GM19324 (cell line): Measurements from ENCODE around the gene LENG9.

Experiments used
- ATAC-seq: cut with Tn5 transposase; IDR thresholded peaks from one replicate; pipeline ENCODE4 v1.9.1; 2021; ENCODE audit warnings: mild to moderate bottlenecking, moderate library complexity; ENCODE audit not compliant: unreplicated experiment, low FRiP score

Gene LENG9

GRCh38 chr19:54424660-54425381 is 38.8 kb downstream of the LENG9 start:
- no peak for ATAC-seq

DNA sequence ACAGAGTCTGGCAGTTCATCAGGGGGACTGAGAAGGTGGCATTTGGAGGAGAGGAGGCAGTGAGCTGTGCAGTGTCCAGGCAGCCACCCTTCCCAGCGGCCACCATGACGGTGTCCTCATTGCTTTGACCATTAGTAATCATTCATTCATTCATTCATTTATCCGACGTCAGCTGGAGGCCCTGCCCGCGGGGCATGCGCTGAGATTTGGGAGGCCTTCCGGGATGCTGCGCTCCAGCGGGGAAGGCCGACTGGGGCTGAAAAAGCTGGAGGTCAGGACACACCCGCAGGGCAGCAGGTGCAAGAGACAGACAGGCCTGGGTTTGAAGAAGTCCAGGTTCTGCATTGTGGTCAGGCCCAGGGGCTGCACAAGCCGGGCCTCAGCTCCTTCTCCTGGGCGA is 39.4 kb downstream of the LENG9 start:
- ATAC-seq = no peak

GRCh38 chr19:54422136-54422535 is 41.4 kb downstream of the LENG9 start:
- ATAC-seq = no peak

DNA sequence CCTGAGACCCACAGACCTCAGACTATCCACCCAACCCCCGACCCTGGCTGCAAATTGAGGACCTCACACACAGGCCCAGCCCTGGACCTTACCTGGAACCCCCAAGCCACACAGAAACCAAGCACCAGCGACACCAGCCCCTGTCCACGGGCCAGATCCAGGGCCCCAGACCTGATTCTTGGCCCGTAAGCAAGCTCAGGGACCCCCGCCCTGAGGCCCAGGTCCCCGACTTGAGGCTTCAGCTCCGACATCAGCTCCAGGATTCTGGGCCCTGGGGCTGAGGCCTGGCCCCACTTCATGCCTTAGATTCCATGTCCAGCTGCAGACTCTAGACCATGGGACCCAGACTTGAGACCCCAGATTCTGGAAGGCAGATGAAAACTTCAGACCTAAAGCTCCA is 42.1 kb downstream of the LENG9 start:
- ATAC-seq = no peak

DNA sequence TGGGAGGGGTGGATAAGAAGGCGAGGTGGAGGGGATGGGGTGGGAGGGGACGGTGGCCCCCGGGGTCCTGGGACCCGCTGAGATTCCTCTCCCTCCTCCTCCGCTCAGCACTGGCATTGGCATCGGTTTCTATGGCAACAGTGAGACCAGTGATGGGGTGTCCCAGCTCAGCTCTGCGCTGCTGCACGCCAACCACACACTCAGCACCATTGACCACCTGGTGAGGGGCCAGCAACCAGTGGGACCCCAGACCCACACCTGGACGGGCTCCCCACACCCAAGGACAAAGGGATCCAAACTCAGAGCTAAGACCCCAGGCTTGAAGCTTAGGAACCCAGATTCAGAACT is 42.4 kb downstream of the LENG9 start:
- no peak for ATAC-seq

- no peak for ATAC-seq
Observed at GRCh38 chr19:54420383-54421168, 43.0 kb downstream of the LENG9 start.

DNA sequence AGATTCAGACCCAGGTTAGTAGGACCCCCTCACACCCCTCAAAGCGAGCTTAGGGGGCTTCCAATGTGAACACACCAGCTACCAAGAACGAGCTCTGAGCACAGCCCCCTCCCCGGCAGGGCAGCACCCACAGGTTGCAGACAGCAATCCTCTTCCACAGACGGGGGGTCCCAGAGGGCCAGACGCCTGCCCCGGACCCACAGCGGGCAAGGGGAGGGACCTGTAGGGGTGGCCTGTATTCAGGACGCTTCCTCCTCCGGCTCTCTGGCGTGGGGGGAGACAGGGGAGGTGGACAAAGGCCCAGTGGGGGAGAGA is 43.6 kb downstream of the LENG9 start:
- ATAC-seq = no peak

DNA sequence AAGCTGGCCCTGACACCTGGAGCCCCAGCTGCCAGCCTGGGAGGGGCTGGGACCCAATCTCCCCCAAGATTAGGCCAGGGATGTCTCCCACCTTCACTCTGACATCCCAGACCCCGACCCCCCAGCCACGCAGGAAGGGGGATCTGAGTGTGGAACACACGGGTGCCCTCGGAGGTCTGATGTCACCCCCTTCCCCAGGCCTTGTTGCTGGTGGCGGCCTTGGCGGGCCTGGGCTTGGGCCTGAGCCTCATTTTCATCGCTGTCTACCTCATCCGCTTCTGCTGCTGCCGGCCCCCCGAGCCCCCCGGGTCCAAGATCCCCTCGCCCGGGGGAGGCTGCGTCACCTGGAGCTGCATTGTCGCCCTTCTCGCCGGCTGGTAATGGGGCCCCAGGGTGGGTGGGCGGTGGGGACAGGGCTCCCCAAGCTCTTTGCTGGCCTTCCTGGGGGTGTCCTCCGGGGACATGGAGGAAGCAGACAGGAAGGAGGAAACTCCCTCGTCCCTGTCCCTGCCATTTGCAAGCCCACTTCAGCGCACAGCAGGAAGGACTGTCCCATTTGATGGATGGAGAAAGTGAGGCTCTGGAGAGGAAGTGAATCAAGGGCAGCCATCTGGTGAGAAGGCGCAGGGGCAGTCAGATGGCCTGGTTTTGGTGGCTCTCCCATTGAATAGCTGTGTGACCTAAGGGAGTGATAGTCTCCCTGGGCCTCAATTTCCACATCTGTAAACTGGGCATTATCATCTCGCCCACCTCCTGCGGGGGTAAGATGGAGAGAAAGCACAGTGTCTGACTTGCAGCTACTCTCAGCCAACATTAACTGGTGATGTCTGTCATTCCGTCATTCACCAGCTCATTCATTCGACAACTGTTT is 44.4 kb downstream of the LENG9 start:
- no peak for ATAC-seq

DNA sequence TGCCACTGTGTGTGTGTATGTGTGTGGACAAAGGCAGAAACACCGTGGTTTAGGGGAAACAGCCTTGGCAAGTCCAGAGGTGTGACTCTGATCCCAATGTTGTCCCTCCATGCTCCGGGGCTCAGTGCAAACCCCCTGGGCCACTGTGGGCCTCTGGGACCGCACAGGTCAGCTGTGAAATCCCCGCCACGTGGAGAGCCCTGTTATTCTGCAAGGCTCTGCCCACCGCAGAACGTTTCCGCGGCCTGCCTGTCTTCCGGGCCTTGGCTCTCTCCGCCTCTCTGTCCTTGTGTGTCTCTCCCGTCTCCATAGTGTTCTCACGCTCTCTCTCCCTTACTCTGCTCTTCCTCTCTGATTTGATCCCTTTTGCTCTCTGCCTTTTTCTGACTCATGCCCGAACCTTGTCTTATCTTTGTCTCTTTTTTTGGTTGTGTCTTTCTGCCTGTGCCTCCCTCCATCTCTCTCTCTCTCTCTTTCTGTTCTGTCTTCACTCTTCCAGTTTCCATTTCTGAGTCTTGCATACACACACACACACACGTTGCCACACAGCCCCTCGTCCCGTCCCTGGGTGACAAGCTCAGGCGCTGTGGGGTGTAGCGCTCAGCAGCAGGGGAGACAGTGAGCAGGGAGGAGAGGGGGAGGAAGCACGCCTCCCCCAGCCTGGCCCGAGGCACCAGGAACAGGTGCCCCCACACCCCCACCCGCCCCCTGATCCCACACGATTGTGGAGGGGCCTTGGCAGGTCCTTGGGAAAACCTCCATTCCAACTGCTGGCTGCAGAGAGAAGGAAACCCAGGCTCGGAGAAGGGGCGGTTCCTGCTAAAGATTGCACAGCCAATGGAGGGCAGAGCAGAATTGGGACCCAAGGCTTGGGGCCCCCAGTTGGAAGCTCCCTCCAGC is 45.3 kb downstream of the LENG9 start:
- no peak for ATAC-seq

DNA sequence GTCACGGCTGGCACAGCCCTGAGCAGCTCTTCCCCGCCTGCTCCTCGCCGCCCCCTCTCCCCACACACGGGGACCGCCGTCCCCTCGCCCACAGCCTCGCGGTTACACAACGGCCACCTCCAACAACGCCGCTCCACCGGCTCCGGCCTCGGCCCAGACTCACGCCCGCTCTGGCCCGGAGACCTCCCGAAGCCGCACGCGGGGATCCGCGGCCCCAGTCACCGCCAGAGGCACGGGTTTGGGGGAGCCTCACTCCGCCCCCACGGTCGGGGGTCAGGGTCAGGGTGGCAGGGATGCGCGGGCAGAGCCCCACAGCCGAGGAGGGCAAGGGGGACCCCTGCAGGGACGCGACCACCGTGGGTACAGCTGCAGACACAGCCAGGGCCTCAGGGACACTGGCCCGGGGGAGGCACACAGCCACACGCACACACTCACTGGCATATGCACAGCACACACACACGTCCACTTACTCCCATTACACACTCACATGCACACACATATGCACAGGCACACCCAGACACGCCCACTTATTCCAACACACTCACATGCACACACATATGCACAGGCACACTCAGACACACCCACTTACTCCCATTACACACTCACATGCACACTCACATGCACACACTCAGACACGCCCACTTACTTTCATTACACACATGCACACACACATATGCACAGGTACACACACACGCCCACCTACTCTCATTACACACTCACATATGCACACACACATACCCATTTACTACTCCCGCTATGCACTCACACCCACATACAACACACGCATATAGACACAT is 46.7 kb downstream of the LENG9 start:
- no peak for ATAC-seq

- ATAC-seq = no peak
Observed at GRCh38 chr19:54415901-54416673, 47.5 kb downstream of the LENG9 start.

DNA sequence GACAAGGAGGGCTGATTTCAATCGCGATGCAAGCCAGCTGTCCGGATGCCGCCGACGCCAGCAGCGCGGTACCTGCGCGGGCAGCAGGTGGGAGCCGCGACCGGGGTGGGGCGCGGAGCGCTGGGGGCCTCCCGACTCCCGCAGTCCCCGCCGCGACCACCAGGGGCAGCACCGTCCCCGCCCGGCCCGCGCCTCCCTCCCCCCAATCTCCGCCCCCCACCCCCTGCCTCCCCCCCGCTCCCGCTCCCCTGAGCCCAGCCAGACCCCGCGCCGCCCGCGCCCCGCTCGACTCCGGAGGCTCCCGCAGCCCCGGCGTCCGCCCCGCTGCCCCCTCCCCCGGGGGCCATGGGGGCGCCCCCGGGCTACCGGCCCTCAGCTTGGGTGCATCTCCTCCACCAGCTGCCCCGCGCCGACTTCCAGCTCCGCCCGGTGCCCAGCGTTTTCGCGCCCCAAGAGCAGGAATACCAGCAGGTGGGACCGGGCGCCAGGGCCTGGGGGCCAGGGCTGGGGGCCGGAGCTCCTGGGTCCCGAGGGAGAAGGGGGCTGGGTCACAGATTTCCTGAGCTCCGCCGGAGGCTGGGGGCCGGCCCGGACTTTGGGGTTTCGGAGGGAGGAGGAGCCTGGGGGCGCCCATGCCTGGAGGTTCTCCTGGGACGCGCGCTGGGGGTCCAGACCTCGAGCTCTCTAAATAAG is 48.2 kb downstream of the LENG9 start, which contains the start of gene TTYH1:
TSS of gene TTYH1 (plus strand) at position 257 of the 693 bp plus-strand sequence. CDS start at position 346, 89 bp downstream.
- ATAC-seq = no peak

- no peak for ATAC-seq
Observed at GRCh38 chr19:54414156-54414555, 49.4 kb downstream of the LENG9 start.

DNA sequence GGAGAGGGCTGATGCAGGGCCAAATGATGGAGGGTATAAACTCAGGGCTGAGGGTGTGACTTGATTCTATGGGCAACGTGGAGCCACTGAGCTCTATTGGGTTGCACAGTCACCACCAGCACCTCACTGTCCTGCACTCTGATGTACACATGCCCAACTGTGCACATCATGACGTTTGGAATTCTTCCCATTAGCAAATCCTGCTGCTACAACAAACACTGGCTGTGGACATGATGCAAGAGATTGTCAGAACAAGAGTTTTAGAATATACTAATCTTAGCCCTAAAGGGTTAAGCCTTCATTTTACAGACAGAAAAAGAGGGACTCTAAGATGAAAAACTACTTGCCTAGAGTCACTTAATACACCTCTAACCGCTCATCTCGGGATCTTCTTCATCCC is 50.7 kb downstream of the LENG9 start:
- no peak for ATAC-seq
